Measurements from ENCODE around the gene IPCEF1. TPM values are rescaled to one million over a fixed set of nuclear protein-coding genes. Genes with fewer than 3 reads are reported as not detected.
A peak's percentile ranks its signal among the peaks of the same experiment; 100 is the strongest.
"Not testable (repeated sequence)": the region's sequence is repeated elsewhere in the genome, so short reads cannot be mapped to it uniquely, and the experiment has no call there.

IPCEF1 gene
- total RNA-seq, 1 experiment from 2014 or later = 0.54 TPM

GRCh38 chr6:154247119-154247861 is 109.3 kb downstream of the IPCEF1 start:
- peak; percentile 6 for DNase-seq (ENCODE audit: low spot score)

DNA sequence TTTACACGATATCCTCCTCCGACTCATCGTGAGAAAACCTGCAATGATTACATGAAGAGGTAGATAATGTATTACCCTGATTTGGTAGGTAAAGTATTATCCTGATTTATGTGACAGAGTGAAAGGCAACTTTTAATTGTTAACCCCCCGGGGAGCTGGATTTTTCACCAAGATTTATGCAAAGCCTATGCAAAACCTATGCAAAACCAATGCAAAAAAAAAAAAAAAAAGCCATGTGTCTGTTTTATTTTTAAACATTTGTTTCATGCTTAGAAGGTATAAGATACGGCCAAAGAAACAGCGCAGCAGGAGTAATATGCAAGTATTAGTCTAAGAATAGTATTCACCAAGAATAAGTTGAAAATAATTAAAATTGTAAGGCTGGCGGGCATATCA is 109.9 kb downstream of the IPCEF1 start:
- no peak for DNase-seq (ENCODE audit: low spot score)

GRCh38 chr6:154245506-154245905 is 111.1 kb downstream of the IPCEF1 start:
- DNase-seq (ENCODE audit: low spot score) = no peak

DNA sequence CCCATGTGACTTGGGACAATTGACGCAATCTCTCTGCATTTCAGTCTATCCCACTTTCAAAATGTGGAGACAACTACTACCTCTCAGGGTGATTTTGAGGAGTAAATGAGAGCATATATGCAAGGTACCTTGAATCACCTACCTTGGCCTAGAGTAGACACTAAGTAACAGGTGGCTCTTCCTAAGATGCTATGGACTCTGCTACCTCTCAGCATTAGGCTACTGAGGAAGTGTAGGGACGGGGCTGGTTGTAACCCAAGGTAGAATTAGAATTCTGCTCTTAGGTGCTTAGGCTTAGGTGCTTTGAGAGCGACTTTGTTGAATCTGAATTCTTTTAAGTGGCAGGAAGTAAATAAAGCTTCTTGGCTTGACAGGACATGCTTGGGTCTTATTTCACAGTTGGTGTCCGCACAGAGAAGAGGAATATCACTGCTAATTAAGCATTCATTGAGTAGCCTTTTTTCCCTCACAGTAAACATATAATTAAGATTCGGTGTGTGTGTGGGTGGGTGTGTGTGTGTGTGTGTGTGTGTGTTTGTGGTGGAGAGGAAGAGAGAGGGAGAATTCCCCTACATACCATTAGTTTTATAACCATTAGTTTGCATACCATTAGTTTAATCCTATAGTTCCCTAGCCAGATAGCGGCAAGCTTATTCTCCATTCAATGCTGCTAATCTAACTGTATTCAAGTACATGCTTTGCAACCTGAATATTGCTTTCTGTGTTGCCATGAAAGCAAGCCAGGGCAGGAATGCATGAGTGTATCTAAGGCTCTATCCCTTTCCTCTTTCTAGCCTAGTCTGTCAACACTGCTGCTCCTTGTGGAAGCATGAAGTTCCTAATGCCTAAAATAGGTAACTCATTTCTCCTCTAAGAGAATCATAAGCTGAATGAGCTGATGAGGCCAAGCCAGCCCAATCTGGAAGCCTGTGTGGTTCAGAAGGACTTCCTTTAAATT is 112.5 kb downstream of the IPCEF1 start:
- no peak for DNase-seq (ENCODE audit: low spot score)

DNA sequence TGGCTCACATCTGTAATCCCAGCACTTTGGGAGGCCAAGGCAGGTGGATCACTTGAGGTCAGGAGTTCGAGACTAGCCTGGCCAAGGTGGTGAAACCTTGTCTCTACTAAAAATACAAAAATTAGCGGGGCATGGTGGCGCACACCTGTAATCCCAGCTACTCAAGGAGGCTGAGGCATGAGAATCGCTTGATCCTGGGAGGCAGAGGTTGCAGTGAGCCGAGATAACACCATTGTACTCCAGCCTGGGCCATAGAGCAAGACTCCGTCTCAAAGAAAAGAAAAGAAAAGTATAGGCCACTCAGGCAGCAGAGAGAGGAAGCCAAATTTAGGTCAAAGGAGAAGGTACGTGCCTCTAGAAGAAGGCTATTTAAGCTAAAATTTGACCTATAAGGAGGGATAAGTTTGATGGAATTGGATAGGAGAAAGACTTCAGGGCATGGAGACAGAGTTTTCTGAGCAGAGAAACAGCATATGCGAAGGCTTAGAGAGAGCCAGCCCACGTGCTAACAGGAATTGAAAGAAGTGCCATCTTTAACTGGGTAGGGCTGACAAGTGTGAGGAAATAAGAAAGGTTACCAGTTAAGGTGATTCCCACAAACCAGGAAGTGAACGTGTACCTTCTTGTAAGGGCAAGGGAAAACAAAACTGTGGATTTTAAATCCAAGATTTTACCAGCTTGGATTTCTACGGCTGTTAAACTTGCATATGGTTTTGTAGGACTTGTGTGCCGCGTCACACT is 113.8 kb downstream of the IPCEF1 start:
- no peak for DNase-seq (ENCODE audit: low spot score)

DNA sequence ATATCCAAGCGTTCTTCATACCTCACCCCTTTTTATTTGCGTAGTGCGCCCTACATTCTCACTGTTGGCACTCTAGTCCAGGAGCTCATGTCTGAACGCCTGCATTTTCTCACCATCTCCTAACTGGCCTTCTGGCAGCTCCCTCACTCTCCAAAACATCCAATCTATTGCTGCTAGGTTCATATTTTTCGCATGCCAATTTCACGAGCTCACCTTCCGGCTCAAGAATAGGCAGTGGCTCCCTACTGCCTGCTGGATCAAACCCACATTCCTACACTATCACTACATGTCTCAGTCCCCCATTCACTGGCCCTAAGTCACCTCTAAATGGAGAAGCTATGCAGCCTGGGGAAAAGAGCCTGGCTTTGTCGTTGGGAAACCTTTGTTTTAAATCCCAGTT is 115.0 kb downstream of the IPCEF1 start:
- no peak for DNase-seq (ENCODE audit: low spot score)

DNA sequence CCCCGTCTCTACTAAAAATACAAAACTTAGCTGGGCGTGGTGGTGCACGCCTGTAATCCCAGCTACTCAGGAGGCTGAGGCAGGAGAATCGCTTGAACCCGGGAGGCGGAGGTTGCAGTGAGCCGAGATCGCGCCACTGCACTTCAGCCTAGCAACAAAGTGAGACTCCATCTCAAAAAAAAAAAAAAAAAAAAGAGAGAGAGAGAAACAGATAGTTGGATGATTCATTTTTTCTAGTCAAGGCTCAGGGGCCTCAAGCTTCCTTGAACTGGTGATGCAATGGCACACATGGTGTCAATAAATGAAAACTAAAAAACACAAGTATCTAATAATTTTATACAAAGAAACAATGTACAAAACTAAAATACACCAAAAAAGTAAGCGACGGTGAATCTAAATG is 115.5 kb downstream of the IPCEF1 start:
- not testable (repeated sequence) for DNase-seq (ENCODE audit: low spot score)

DNA sequence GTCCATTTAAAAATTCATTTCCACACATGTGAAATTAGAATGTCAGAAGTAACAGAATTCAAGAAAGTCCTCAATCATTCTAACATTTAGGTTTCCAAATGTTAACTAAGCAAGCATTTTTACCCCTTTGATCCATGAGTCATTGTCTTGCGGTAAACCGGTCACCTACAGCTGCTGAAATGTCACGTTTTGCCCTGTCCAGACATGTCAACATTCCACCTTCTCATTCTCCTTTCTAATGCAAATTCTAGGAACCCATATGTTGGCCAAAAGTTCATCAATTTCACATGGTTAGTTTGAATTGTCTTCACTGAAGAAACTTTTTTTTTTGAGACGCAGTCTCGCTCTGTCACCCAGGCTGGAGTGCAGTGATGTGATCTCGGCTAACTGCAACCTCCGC is 117.2 kb downstream of the IPCEF1 start:
- DNase-seq (ENCODE audit: low spot score) = no peak

- DNase-seq (ENCODE audit: low spot score) = no peak
These were observed 117.8 kb downstream of the IPCEF1 start for GRCh38 chr6:154238831-154239230.

DNA sequence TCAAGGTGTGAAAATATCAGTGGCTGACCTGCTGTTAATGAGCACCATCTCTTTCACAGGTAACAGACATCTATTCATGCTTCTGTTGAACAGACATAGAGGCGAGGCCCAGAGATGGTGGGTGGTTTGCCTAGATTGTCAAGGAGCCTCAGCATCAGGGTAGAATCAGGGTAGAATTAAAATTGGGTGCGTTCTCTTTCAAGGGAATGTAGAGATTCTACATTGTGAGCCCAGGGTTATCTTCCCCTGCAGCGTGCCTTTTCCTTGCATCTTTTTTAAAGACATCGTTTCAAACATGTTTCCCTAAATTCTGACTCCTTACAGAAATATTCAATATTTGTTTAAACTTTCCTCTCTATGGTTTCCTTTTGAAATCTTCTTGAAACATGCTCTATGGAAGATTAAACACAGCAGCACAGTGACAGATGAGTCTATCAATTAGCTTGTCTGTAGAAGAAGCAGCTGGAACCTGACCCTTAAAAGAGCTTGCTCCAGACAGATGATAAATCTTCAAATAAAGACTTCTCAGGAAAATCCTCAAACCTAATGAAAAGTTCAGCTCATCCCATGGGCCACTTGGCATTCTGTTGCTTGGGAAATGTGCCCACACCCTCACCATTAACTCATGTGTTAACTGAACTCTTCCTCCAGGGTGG is 119.8 kb downstream of the IPCEF1 start:
- no peak for DNase-seq (ENCODE audit: low spot score)

- DNase-seq (ENCODE audit: low spot score) = no peak
These were observed 122.4 kb downstream of the IPCEF1 start for GRCh38 chr6:154234019-154234772.

GRCh38 chr6:154233383-154233782 is 123.2 kb downstream of the IPCEF1 start:
- no peak for DNase-seq (ENCODE audit: low spot score)

GRCh38 chr6:154232013-154232910 is 124.3 kb downstream of the IPCEF1 start:
- DNase-seq (ENCODE audit: low spot score) = no peak

- DNase-seq (ENCODE audit: low spot score) = no peak
These were observed 125.5 kb downstream of the IPCEF1 start for GRCh38 chr6:154230910-154231595.

DNA sequence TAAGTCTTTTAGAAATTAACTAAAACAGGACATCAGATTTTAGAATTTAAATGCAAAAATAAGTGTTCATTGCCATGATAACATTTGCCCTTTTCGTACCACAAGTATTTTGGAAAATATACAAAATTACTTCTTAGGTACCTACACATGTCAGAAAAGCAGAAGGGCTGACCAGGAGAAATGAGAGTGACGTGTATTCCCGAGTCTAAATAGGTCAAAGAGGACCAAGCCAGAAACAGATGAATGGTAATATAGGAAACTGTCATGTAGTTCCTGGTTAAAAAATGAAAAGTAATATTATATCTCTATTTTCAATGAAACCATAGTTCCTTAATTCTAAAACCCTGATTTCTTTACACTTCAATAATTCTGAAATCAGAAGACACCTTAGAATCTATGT is 126.2 kb downstream of the IPCEF1 start:
- no peak for DNase-seq (ENCODE audit: low spot score)

- DNase-seq (ENCODE audit: low spot score) = no peak
These were observed 126.8 kb downstream of the IPCEF1 start for GRCh38 chr6:154229786-154230185.

DNA sequence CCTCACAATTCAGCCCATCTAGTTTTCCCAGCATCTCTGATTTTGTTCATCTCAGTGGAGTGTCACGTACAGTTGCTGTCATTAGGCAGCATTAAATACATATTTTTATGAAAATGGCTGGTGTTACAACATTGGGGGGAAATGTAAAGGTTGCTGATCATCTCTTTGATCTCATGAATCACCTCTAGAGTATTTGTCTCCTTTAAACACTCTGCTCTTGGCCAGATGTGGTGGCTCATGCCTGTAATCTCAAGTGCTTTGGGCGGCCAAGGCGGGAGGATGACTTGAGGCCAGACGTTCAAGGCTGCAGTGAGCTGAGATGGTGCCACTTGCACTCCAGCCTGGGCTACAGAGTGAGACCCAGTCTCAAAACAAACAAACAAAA is 128.1 kb downstream of the IPCEF1 start:
- no peak for DNase-seq (ENCODE audit: low spot score)

- DNase-seq (ENCODE audit: low spot score) = no peak
These were observed 128.6 kb downstream of the IPCEF1 start for GRCh38 chr6:154227862-154228520.

- no peak for DNase-seq (ENCODE audit: low spot score)
These were observed 130.1 kb downstream of the IPCEF1 start for GRCh38 chr6:154226461-154226860.

Data from H4 (cell line).